GM12878 (cell line): ENCODE results near the gene IRF7. TPM values are rescaled to one million over a fixed set of nuclear protein-coding genes. Genes with fewer than 3 reads are reported as not detected.

Experiments
- ATF7 ChIP-seq: fragments of 450-650 bp; IDR thresholded peaks from 2 replicates; pipeline ENCODE4 v1.6.1; 2016; ENCODE audit warnings: low read depth, mild to moderate bottlenecking
- BACH1 ChIP-seq: fragments of 450-650 bp; IDR thresholded peaks from 2 replicates; pipeline ENCODE4 v1.6.1; 2017; ENCODE audit warnings: mild to moderate bottlenecking, borderline replicate concordance
- BCL11A ChIP-seq: IDR thresholded peaks from 2 replicates; pipeline ENCODE4 v1.6.1; 2011; ENCODE audit warnings: low read depth, low read length
- CBX3 ChIP-seq: fragments of 200-600 bp; sonication (generic); IDR thresholded peaks from 2 replicates; pipeline ENCODE4 v1.6.1; 2016; ENCODE audit warnings: low read depth, borderline replicate concordance
- CUX1 ChIP-seq: IDR thresholded peaks from 2 replicates; pipeline ENCODE4 v1.6.1; 2012; ENCODE audit warnings: improper control_type of control experiment, low read depth, low read length; ENCODE audit not compliant: insufficient replicate concordance
- E2F8 ChIP-seq: fragments of 450-650 bp; IDR thresholded peaks from 2 replicates; pipeline ENCODE4 v1.6.1; 2018; ENCODE audit warnings: mild to moderate bottlenecking, low read depth, moderate library complexity; ENCODE audit not compliant: partially characterized antibody
- EZH2 ChIP-seq: IDR thresholded peaks from 2 replicates; pipeline ENCODE4 v1.6.1; 2012; ENCODE audit warnings: low read depth, mild to moderate bottlenecking, control low read depth, inconsistent platforms, low read length, borderline replicate concordance; ENCODE audit not compliant: control insufficient read depth
- JUND ChIP-seq: IDR thresholded peaks from 2 replicates; pipeline ENCODE4 v1.6.1; 2012; ENCODE audit warnings: low read depth, mild to moderate bottlenecking, low read length, improper control_type of control experiment, moderate library complexity
- MAX ChIP-seq: IDR thresholded peaks from 2 replicates; pipeline ENCODE4 v1.6.1; 2012; ENCODE audit warnings: low read depth, low read length, improper control_type of control experiment
- PBX3 ChIP-seq: IDR thresholded peaks from 2 replicates; pipeline ENCODE4 v1.6.1; 2011; ENCODE audit warnings: mild to moderate bottlenecking, low read depth, low read length, moderate library complexity; ENCODE audit not compliant: insufficient replicate concordance
- SIN3A ChIP-seq: IDR thresholded peaks from 2 replicates; pipeline ENCODE4 v1.6.1; 2012; ENCODE audit warnings: low read depth, low read length, improper control_type of control experiment
- SMAD1 ChIP-seq: fragments of 450-650 bp; IDR thresholded peaks from 2 replicates; pipeline ENCODE4 v1.6.1; 2018; ENCODE audit warnings: mild to moderate bottlenecking, low read depth; ENCODE audit not compliant: partially characterized antibody
- WRNIP1 ChIP-seq: IDR thresholded peaks from 2 replicates; pipeline ENCODE4 v1.6.1; 2011; ENCODE audit warnings: low read depth, low read length, improper control_type of control experiment, borderline replicate concordance
- ZBTB4 ChIP-seq: fragments of 450-650 bp; formaldehyde crosslinking; IDR thresholded peaks from 2 replicates; pipeline ENCODE4 v1.4.0; 2022; ENCODE audit warnings: mild to moderate bottlenecking, moderate library complexity
- ZNF217 ChIP-seq: fragments of 450-650 bp; IDR thresholded peaks from 2 replicates; pipeline ENCODE4 v1.6.1; 2017; ENCODE audit warnings: antibody characterized with exemption, mild to moderate bottlenecking
- ZNF384 ChIP-seq: IDR thresholded peaks from 2 replicates; pipeline ENCODE4 v1.6.1; 2012; ENCODE audit warnings: low read depth, mild to moderate bottlenecking, low read length, improper control_type of control experiment, borderline replicate concordance
- polyA plus RNA-seq, 11 experiments: library from polyadenylated mRNA; depleted of rRNA in 4 of 11; unstranded in 6 of 11; stranded (reverse) in 5 of 11; fragments of >200 nt; fragmentation: Nextera tagmentation in 4 of 11; fragmentation: Illumina TruSeq in 1 of 11; extraction: Ambion mirVana in 4 of 11; extraction: Trizol in 1 of 11; gene quantifications; 1 replicate in 1 of 11; 2 replicates in 10 of 11; pipeline versions ENCODE4 v1.2.1 to v1.2.3, GENCODE V29; 2011 to 2016; ENCODE audit warnings: inconsistent platforms in 2 of 11, missing spikeins in 2 of 11, low read depth in 1 of 11
- total RNA-seq, 4 experiments: library from RNA; depleted of rRNA in 3 of 4; stranded (reverse); fragments of >200 nt in 3 of 4; fragmentation: Illumina TruSeq in 1 of 4; extraction: Trizol in 1 of 4; gene quantifications; 2 replicates each; pipeline versions ENCODE4 v1.2.1 to v1.2.3, GENCODE V29; 2013 to 2021

IRF7 gene
- total and polyA plus RNA-seq, 10 of the 15 experiments (the other 5 are each of a cell fraction or from before 2014, with no cell fraction given): 4.4 to 141 (median 67.6) TPM

GRCh38 chr11:575996-576768, 39.6 kb downstream of the IRF7 start, which contains the start of gene PHRF1 (continued):
- peak; percentile 100 for TF ChIP-seq JUND
- no peak for TF ChIP-seq ZBTB4 (CRISPR knock-in tag)
- peak; percentile 75 for TF ChIP-seq BACH1
- TF ChIP-seq SIN3A: peak; percentile 85; the same call in 1 of the 2 replicates
- TF ChIP-seq ZNF384: no peak
- peak; percentile 100 for TF ChIP-seq ATF7
- TF ChIP-seq PBX3: no peak
- TF ChIP-seq CUX1: no peak
- no peak for TF ChIP-seq EZH2
- TF ChIP-seq SMAD1: peak; percentile 44
- TF ChIP-seq CBX3: no peak
- no peak; the same call in 1 of the 2 replicates for TF ChIP-seq MAX
- no peak for TF ChIP-seq BCL11A
- no peak for TF ChIP-seq WRNIP1
- peak; percentile 94 for TF ChIP-seq E2F8
- TF ChIP-seq ZNF217: no peak
